Aorta (tissue), 5 donors: ENCODE measurements around the gene METTL16. TPM values are rescaled to one million over a fixed set of nuclear protein-coding genes. Genes with fewer than 3 reads are reported as not detected.

Experiments used
- ATAC-seq: fragments of 200-7000 bp; cut with Tn5 transposase; one replicate; pipeline ENCODE4 v1.9.1; 2022; ENCODE audit warnings: moderate library complexity; ENCODE audit not compliant: low FRiP score
- DNase-seq, 2 donors: peaks; one replicate each; pipeline ENCODE4 v3.0.0-alpha.2; 2020
- H3K27ac ChIP-seq, 2 donors: one replicate each; pipeline ENCODE4 v1.5.1; 2013; ENCODE audit warnings: low read length in 2 of 2, mild to moderate bottlenecking in 2 of 2, moderate library complexity in 2 of 2, control low read depth in 1 of 2, inconsistent platforms in 1 of 2, low read depth in 1 of 2
- H3K27me3 ChIP-seq, 2 donors: one replicate each; pipeline ENCODE4 v1.6.1; 2013; ENCODE audit warnings: control low read depth in 1 of 2, low read length in 1 of 2, mild to moderate bottlenecking in 1 of 2, moderate library complexity in 1 of 2; ENCODE audit not compliant: insufficient read depth in 2 of 2, control insufficient read depth in 1 of 2
- H3K36me3 ChIP-seq, 2 donors: one replicate each; pipeline ENCODE4 v1.6.1; 2013; ENCODE audit warnings: control low read depth in 1 of 2, low read length in 1 of 2, mild to moderate bottlenecking in 1 of 2; ENCODE audit not compliant: insufficient read depth in 2 of 2, control insufficient read depth in 1 of 2
- H3K4me1 ChIP-seq, 2 donors: one replicate each; pipeline ENCODE4 v1.6.1; 2013; ENCODE audit warnings: low read length in 2 of 2, control low read depth in 1 of 2, mild to moderate bottlenecking in 1 of 2, moderate library complexity in 1 of 2; ENCODE audit not compliant: insufficient read depth in 2 of 2, control insufficient read depth in 1 of 2
- H3K4me3 ChIP-seq, 2 donors: one replicate each; pipeline ENCODE4 v1.5.1; 2013; ENCODE audit warnings: low read length in 2 of 2, control low read depth in 1 of 2, mild to moderate bottlenecking in 1 of 2
- H3K9me3 ChIP-seq: one replicate; pipeline ENCODE4 v1.6.1; 2013; ENCODE audit warnings: mild to moderate bottlenecking, low read length; ENCODE audit not compliant: control insufficient read depth
- WGBS, 2 donors: extraction: QIAGEN DNeasy Blood & Tissue Kit; methylation state at CpG; one replicate each; pipeline ENCODE4 v1.1.7; 2013; 5-methylcytosine and 5-hydroxymethylcytosine counted together
- intact Hi-C, 2 donors: fragments of 100-400 bp; cut with DNase I; formaldehyde crosslinking; loops; one replicate each; pipeline versions ENCODE4 v1.14.2 to v1.15.0; 2022
- polyA plus RNA-seq, 2 donors: library from polyadenylated mRNA; stranded (reverse); fragments of 200-250 nt; gene quantifications; one replicate each; pipeline ENCODE4 v1.2.3, GENCODE V29; 2013
- total RNA-seq, 2 donors: library from RNA; stranded (reverse); fragmentation: NEBNext Ultra II Directional; extraction: Animal tissue kit (Norgen Biotek cat#: 25700); gene quantifications; one replicate each; pipeline ENCODE4 v1.2.1, GENCODE V29; 2021
- donor health status: healthy with polysubstance abuse.
- donor health status: Bipolar disorder and iron deficiency.
- donor health status: DM: no; HTN: no; CAD: no.
- donor health status: DM: no; HTN: no; CAD: no.
- donor health status: DM: yes; HTN: yes; CAD: no.

The METTL16 gene
- total and polyA plus RNA-seq, 4 donors = 14.3 to 33.3 (median 21.9) TPM

- DNase-seq (no peak), ATAC-seq (no peak)
- 81 to 87% methylated on average over 8 of the region's 8 CpGs for WGBS, 2 donors
- H3K4me3 ChIP-seq = no peak overlapping the region
- peaks cover 0 to 4% of the 10 kb centered on the region in 2 donors for H3K36me3 ChIP-seq
- no peaks in the 10 kb centered on the region for H3K27me3 ChIP-seq
- H3K9me3 ChIP-seq = no peaks in the 10 kb centered on the region
- no peak overlapping the region for H3K27ac ChIP-seq
- intact Hi-C loops = no loop called here
- no peaks in the 10 kb centered on the region for H3K4me1 ChIP-seq
These were observed 143.3 kb downstream of the METTL16 start for GRCh38 chr17:2368359-2368758.

GRCh38 chr17:2366747-2367494 lies 144.8 kb downstream of the METTL16 start:
- Histone ChIP-seq H3K4me1 (no peaks in the 10 kb centered on the region), H3K27ac (no peak overlapping the region), H3K9me3 (no peaks in the 10 kb centered on the region), H3K27me3 (no peaks in the 10 kb centered on the region), H3K4me3 (no peak overlapping the region), H3K36me3 (peaks cover 0 to 4% of the 10 kb centered on the region in 2 donors)
- DNase-seq = peak in 1 of 2 donors; percentile 74
- intact Hi-C loops = no loop called here
- ATAC-seq = no peak
- 89 to 90% methylated on average over 25 to 26 of the region's 26 CpGs for WGBS, 2 donors

Other genes with a start within 250 kb of the METTL16 start
- 10 to 100 TPM; 34.8 to 67.3 TPM for gene SMG6, start 208.1 kb downstream of the METTL16 start, total RNA-seq
- gene SMG6, start 208.1 kb downstream of the METTL16 start, polyA plus RNA-seq = 10 to 100 TPM; 16.2 to 28.1 TPM
- 1 to 10 TPM; 7.4 to 9.5 TPM for gene SRR, start 207.9 kb downstream of the METTL16 start, total RNA-seq
- gene SRR, start 207.9 kb downstream of the METTL16 start, polyA plus RNA-seq = 1 to 10 TPM; 4.5 to 5.6 TPM
- gene TSR1, start 175.4 kb downstream of the METTL16 start, total RNA-seq = 10 to 100 TPM; 18.5 to 21.8 TPM
- 10 to 100 TPM in 1 of 2 donors, 1 to 10 TPM in 1; 8.8 to 10.7 TPM for gene TSR1, start 175.4 kb downstream of the METTL16 start, polyA plus RNA-seq
- gene SGSM2, start 174.4 kb downstream of the METTL16 start, total RNA-seq = 10 to 100 TPM; 48.2 to 87.4 TPM
- gene SGSM2, start 174.4 kb downstream of the METTL16 start, polyA plus RNA-seq = 100 to 1,000 TPM in 1 of 2 donors, 10 to 100 TPM in 1; 24.9 to 173 TPM
- 10 to 100 TPM; 28.3 to 35.7 TPM for gene MNT, start 110.8 kb downstream of the METTL16 start, total RNA-seq
- gene MNT, start 110.8 kb downstream of the METTL16 start, polyA plus RNA-seq = 1 to 10 TPM; 8.3 to 9.0 TPM
- 100 to 1,000 TPM; 157 to 176 TPM for gene PAFAH1B1, start 81.8 kb upstream of the METTL16 start, total RNA-seq
- gene PAFAH1B1, start 81.8 kb upstream of the METTL16 start, polyA plus RNA-seq = 10 to 100 TPM; 47.0 to 66.0 TPM
- 10 to 100 TPM; 33.5 to 35.1 TPM for gene CLUH, start 199.9 kb upstream of the METTL16 start, total RNA-seq
- gene CLUH, start 199.9 kb upstream of the METTL16 start, polyA plus RNA-seq = 10 to 100 TPM; 17.3 to 23.6 TPM
- gene CCDC92B, start 237.8 kb upstream of the METTL16 start, total RNA-seq = under 1 TPM in 1 of 2 donors, not detected in 1; 0.18 TPM
- gene CCDC92B, start 237.8 kb upstream of the METTL16 start, polyA plus RNA-seq = not detected